Measurements from ENCODE around the gene MYL1. TPM values are rescaled to one million over a fixed set of nuclear protein-coding genes. Genes with fewer than 3 reads are reported as not detected.

The MYL1 gene
- total RNA-seq, 1 experiment from 2014 or later, result not detected

DNA sequence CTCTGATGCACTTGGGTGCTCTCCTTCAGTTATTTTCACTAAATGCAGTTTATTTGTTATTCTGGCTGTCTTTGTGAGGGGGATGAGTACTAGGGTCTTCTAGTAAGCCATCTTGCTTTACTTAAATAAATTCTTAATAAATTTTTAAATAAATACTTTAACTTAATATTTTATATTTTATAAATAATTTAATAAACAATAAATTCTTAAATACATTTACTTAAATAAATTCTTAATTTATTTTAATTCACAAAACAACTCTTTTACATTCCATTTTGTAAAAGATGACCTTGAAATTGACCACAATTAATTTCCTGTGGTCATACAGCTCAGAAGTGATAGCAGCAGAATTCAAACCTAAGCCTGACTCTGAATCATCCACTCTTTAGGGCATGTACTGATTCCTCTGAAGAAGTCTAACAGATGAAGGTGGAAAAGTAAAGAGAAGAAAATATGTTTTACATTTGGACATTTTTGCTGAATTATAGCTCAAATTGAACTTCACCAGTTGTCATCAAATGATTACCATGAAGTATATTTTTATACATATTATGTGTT, 28.8 kb downstream of the MYL1 start:
- Histone ChIP-seq H3K9me2 (ENCODE audit: insufficient read depth) (no peaks in the 10 kb centered on the region), H3K27ac (no peak overlapping the region), H3K79me2 (ENCODE audit: low read depth) (no peaks in the 10 kb centered on the region), H4K20me1 (ENCODE audit: insufficient read depth) (no peaks in the 10 kb centered on the region), H3K9me3 (ENCODE audit: insufficient read depth, low read depth) (no peaks in the 10 kb centered on the region), H3K4me2 (no peak overlapping the region), H3K4me1 (replicated peaks; ENCODE audit: insufficient read depth) (no peaks in the 10 kb centered on the region), H3K27me3 (ENCODE audit: insufficient read depth, low read depth) (no peaks in the 10 kb centered on the region), H3K4me3 (no peak overlapping the region), H3K36me3 (ENCODE audit: low read depth) (no peaks in the 10 kb centered on the region), H2AFZ (no peak overlapping the region), H3F3A (ENCODE audit: insufficient read depth, low read depth) (no peaks in the 10 kb centered on the region)
- ChIA-PET CTCF (no interaction called here), POLR2A (ENCODE audit: unreplicated experiment) (no interaction called here)
- TF ChIP-seq, protein P1, sequence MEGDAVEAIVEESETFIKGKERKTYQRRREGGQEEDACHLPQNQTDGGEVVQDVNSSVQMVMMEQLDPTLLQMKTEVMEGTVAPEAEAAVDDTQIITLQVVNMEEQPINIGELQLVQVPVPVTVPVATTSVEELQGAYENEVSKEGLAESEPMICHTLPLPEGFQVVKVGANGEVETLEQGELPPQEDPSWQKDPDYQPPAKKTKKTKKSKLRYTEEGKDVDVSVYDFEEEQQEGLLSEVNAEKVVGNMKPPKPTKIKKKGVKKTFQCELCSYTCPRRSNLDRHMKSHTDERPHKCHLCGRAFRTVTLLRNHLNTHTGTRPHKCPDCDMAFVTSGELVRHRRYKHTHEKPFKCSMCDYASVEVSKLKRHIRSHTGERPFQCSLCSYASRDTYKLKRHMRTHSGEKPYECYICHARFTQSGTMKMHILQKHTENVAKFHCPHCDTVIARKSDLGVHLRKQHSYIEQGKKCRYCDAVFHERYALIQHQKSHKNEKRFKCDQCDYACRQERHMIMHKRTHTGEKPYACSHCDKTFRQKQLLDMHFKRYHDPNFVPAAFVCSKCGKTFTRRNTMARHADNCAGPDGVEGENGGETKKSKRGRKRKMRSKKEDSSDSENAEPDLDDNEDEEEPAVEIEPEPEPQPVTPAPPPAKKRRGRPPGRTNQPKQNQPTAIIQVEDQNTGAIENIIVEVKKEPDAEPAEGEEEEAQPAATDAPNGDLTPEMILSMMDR (conservative IDR thresholded peaks at IDR 0.05), result no peak
- no peak for TF ChIP-seq EZH2 (IDR thresholded peaks at IDR 0.05; ENCODE audit: low read depth)
- DNase-seq, result no peak
- intact Hi-C loops (cut with micrococcal nuclease; ENCODE audit: unreplicated experiment), result no loop called here
- BruUV-seq (replicated peaks), result no TSS peak

DNA sequence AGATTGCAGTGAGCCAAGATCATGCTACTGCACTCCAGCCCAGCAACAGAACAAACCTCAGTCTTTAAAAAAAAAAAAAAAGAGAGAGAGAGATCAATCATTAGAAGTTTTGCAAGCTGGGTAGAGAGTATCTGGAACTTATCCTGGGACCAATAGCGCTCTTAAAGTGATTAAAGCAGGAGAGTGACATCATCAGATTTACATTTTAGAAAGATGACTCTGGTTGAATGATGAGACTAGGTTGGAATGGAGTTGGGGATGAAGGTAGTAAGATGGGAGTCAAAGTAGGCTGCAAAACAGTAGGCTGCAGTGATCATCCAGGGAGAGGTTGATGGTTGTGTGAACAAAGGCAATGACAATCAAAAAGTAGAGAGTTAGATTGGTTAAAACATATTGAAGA, 37.8 kb downstream of the MYL1 start:
- Histone ChIP-seq H3F3A (ENCODE audit: insufficient read depth, low read depth) (no peaks in the 10 kb centered on the region), H3K4me1 (replicated peaks; ENCODE audit: insufficient read depth) (no peaks in the 10 kb centered on the region), H3K9me2 (ENCODE audit: insufficient read depth) (no peaks in the 10 kb centered on the region), H3K79me2 (ENCODE audit: low read depth) (no peaks in the 10 kb centered on the region), H3K27ac (no peak overlapping the region), H3K4me2 (no peak overlapping the region), H3K27me3 (ENCODE audit: insufficient read depth, low read depth) (no peaks in the 10 kb centered on the region), H3K9me3 (ENCODE audit: insufficient read depth, low read depth) (no peaks in the 10 kb centered on the region), H2AFZ (no peak overlapping the region), H4K20me1 (ENCODE audit: insufficient read depth) (no peaks in the 10 kb centered on the region), H3K4me3 (no peak overlapping the region), H3K36me3 (ENCODE audit: low read depth) (no peaks in the 10 kb centered on the region)
- ChIA-PET CTCF (no interaction called here), POLR2A (ENCODE audit: unreplicated experiment) (no interaction called here)
- DNase-seq, result no peak
- intact Hi-C loops (cut with micrococcal nuclease; ENCODE audit: unreplicated experiment), result no loop called here
- TF ChIP-seq, protein P1 (conservative IDR thresholded peaks at IDR 0.05), result no peak
- no peak for TF ChIP-seq EZH2 (IDR thresholded peaks at IDR 0.05; ENCODE audit: low read depth)
- no TSS peak for BruUV-seq (replicated peaks)

DNA sequence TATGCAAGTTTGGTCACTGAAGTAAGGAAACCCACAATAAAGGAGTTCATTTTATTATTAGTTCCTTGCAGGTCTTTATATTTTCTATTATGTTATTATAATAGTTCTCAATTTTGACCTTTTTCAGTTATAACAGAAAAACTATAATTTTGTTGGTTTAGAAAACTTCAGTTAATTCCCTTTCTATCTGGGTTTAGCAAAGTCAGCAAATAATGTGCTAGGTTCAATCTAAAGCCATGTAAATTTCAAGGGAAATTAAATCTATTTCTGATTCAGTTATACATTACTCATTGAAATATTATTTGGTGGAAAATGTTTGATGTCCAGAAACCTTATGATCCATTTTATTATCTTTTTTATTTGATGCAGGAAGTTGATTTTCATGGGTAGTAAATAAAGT, 43.7 kb downstream of the MYL1 start:
- DNase-seq, result no peak
- H3K9me3 ChIP-seq (ENCODE audit: insufficient read depth, low read depth), result no peaks in the 10 kb centered on the region
- BruUV-seq (replicated peaks), result no TSS peak
- H4K20me1 ChIP-seq (ENCODE audit: insufficient read depth), result no peaks in the 10 kb centered on the region
- intact Hi-C loops (cut with micrococcal nuclease; ENCODE audit: unreplicated experiment), result no loop called here
- H3K4me2 ChIP-seq, result no peak overlapping the region
- no peak for TF ChIP-seq EZH2 (IDR thresholded peaks at IDR 0.05; ENCODE audit: low read depth)
- TF ChIP-seq, protein P1 (conservative IDR thresholded peaks at IDR 0.05), result no peak
- no peak overlapping the region for H3K4me3 ChIP-seq
- H3K79me2 ChIP-seq (ENCODE audit: low read depth), result no peaks in the 10 kb centered on the region
- no peaks in the 10 kb centered on the region for H3K27me3 ChIP-seq (ENCODE audit: insufficient read depth, low read depth)
- H2AFZ ChIP-seq, result no peak overlapping the region
- no peaks in the 10 kb centered on the region for H3K36me3 ChIP-seq (ENCODE audit: low read depth)
- no peaks in the 10 kb centered on the region for H3K4me1 ChIP-seq (replicated peaks; ENCODE audit: insufficient read depth)
- POLR2A ChIA-PET (ENCODE audit: unreplicated experiment), result no interaction called here
- H3K27ac ChIP-seq, result no peak overlapping the region
- CTCF ChIA-PET, result no interaction called here
- no peaks in the 10 kb centered on the region for H3F3A ChIP-seq (ENCODE audit: insufficient read depth, low read depth)
- H3K9me2 ChIP-seq (ENCODE audit: insufficient read depth), result no peaks in the 10 kb centered on the region
